ENCODE measurements around the gene GFAP. TPM values are rescaled to one million over a fixed set of nuclear protein-coding genes. Genes with fewer than 3 reads are reported as not detected.

The GFAP gene
- under 0.01 TPM in 1 of 2 replicates, not detected in the other for total RNA-seq

GRCh38 chr17:44915321-44915726 lies at the start of gene GFAP:
GFAP (minus strand) TSS chr17:44915500; CDS start chr17:44915486, 14 bp downstream.

GRCh38 chr17:44947461-44948314 lies 32.4 kb upstream of the GFAP start, which contains the start of gene KIF18B:
KIF18B (minus strand) TSS chr17:44947773; CDS start chr17:44936344, 11,429 bp downstream.

GRCh38 chr17:44899074-44899782 lies 16.1 kb downstream of the GFAP start, which contains the start of gene EFTUD2:
EFTUD2 (minus strand) TSS chr17:44899445; CDS start chr17:44894521, 4,924 bp downstream.

Other genes starting within 250 kb of the GFAP start
- gene CCDC43, start 225.7 kb downstream of the GFAP start, total RNA-seq, result 41.2 and 47.8 TPM in 2 replicates
- gene DBF4B, start 206.8 kb downstream of the GFAP start, total RNA-seq, result 0.34 and 1.4 TPM in 2 replicates
- under 0.01 TPM in 2 replicates for gene ADAM11, start 156.5 kb downstream of the GFAP start, total RNA-seq
- 1.5 and 6.5 TPM in 2 replicates for gene GJC1, start 85.2 kb downstream of the GFAP start, total RNA-seq
- not detected in 2 replicates for gene HIGD1B, start 67.6 kb downstream of the GFAP start, total RNA-seq
- 91.2 and 160 TPM in 2 replicates for gene EFTUD2, start 16.1 kb downstream of the GFAP start, total RNA-seq
- gene KIF18B, start 32.3 kb upstream of the GFAP start, total RNA-seq, result under 0.01 TPM in 1 of 2 replicates, not detected in the other
- under 0.01 and 0.07 TPM in 2 replicates for gene C1QL1, start 52.8 kb upstream of the GFAP start, total RNA-seq
- gene DCAKD, start 136.1 kb upstream of the GFAP start, total RNA-seq, result 33.2 and 80.1 TPM in 2 replicates
- 64.9 and 152 TPM in 2 replicates for gene NMT1, start 145.8 kb upstream of the GFAP start, total RNA-seq
- 43.4 and 185 TPM in 2 replicates for gene PLCD3, start 217.0 kb upstream of the GFAP start, total RNA-seq
- gene ACBD4, start 220.2 kb upstream of the GFAP start, total RNA-seq, result 4.6 and 5.5 TPM in 2 replicates
- gene HEXIM1, start 233.0 kb upstream of the GFAP start, total RNA-seq, result 11.6 and 19.9 TPM in 2 replicates
- gene HEXIM2, start 246.4 kb upstream of the GFAP start, total RNA-seq, result 3.4 TPM in 2 replicates